Esophagus (tissue), 2 donors: ENCODE measurements around the gene SNAPC4. TPM values are rescaled to one million over a fixed set of nuclear protein-coding genes. Genes with fewer than 3 reads are reported as not detected.
"Not testable (repeated sequence)": the region's sequence is repeated elsewhere in the genome, so short reads cannot be mapped to it uniquely, and the experiment has no call there.

Experiments used
- H3K27ac ChIP-seq, 2 donors: one replicate each; pipeline ENCODE4 v1.5.1; 2013; ENCODE audit warnings: low read depth in 2 of 2, mild to moderate bottlenecking in 2 of 2, inconsistent platforms in 1 of 2, low read length in 1 of 2, moderate library complexity in 1 of 2
- H3K27me3 ChIP-seq, 2 donors: one replicate each; pipeline ENCODE4 v1.6.1; 2013; ENCODE audit warnings: low read length in 2 of 2, control low read depth in 1 of 2, mild to moderate bottlenecking in 1 of 2; ENCODE audit not compliant: insufficient read depth in 2 of 2, control insufficient read depth in 1 of 2
- H3K36me3 ChIP-seq, 2 donors: one replicate each; pipeline ENCODE4 v1.6.1; 2013; ENCODE audit warnings: low read length in 1 of 2; ENCODE audit not compliant: control insufficient read depth in 2 of 2, insufficient read depth in 2 of 2
- H3K4me1 ChIP-seq, 2 donors: one replicate each; pipeline ENCODE4 v1.6.1; 2013; ENCODE audit warnings: low read length in 1 of 2; ENCODE audit not compliant: control insufficient read depth in 2 of 2, insufficient read depth in 2 of 2
- H3K4me3 ChIP-seq, 2 donors: one replicate each; pipeline ENCODE4 v1.5.1; 2013; ENCODE audit warnings: low read length in 2 of 2, mild to moderate bottlenecking in 2 of 2, low read depth in 1 of 2, moderate library complexity in 1 of 2
- H3K9me3 ChIP-seq, 2 donors: one replicate each; pipeline ENCODE4 v1.6.1; 2013; ENCODE audit warnings: mild to moderate bottlenecking in 2 of 2, low read depth in 1 of 2, low read length in 1 of 2, moderate library complexity in 1 of 2; ENCODE audit not compliant: control insufficient read depth in 2 of 2, insufficient read depth in 1 of 2
- WGBS, 2 donors: extraction: QIAGEN DNeasy Blood & Tissue Kit; methylation state at CpG; one replicate each; pipeline ENCODE4 v1.1.7; 2013; 5-methylcytosine and 5-hydroxymethylcytosine counted together
- polyA plus RNA-seq, 2 donors: library from polyadenylated mRNA; stranded (reverse); fragments of 200-250 nt; gene quantifications; one replicate each; pipeline ENCODE4 v1.2.3, GENCODE V29; 2013
- donor health status: healthy with polysubstance abuse.
- donor health status: Bipolar disorder and iron deficiency.

SNAPC4 gene
- polyA plus RNA-seq, 2 donors: 3.5 to 6.6 TPM

- 91 to 92% methylated on average over 35 to 36 of the region's 36 CpGs for WGBS, 2 donors
- Histone ChIP-seq H3K9me3 (no peaks in the 10 kb centered on the region), H3K27ac (no peak overlapping the region), H3K4me1 (peaks cover 0 to 7% of the 10 kb centered on the region in 2 donors), H3K4me3 (no peak overlapping the region), H3K36me3 (peaks cover 6 to 51% of the 10 kb centered on the region in 2 donors), H3K27me3 (no peaks in the 10 kb centered on the region)
Measured at GRCh38 chr9:136433043-136433715, 33.2 kb upstream of the SNAPC4 start.

GRCh38 chr9:136432591-136432990 lies 32.6 kb upstream of the SNAPC4 start:
- Histone ChIP-seq H3K36me3 (peaks cover 6 to 51% of the 10 kb centered on the region in 2 donors), H3K4me1 (peaks cover 0 to 6% of the 10 kb centered on the region in 2 donors), H3K4me3 (no peak overlapping the region), H3K27ac (no peak overlapping the region), H3K9me3 (no peaks in the 10 kb centered on the region), H3K27me3 (no peaks in the 10 kb centered on the region)
- WGBS, 2 donors: 92 to 96% methylated on average over 26 of the region's 26 CpGs

GRCh38 chr9:136431782-136432350 lies 31.9 kb upstream of the SNAPC4 start:
- no peak overlapping the region for H3K27ac ChIP-seq
- H3K36me3 ChIP-seq: peaks cover 6 to 51% of the 10 kb centered on the region in 2 donors
- WGBS, 2 donors: 93 to 95% methylated on average over 36 of the region's 36 CpGs

GRCh38 chr9:136430588-136431234 lies 30.7 kb upstream of the SNAPC4 start:
- Histone ChIP-seq H3K9me3 (no peaks in the 10 kb centered on the region), H3K4me3 (no peak overlapping the region), H3K27ac (no peak overlapping the region), H3K36me3 (peaks cover 6 to 44% of the 10 kb centered on the region in 2 donors), H3K27me3 (no peaks in the 10 kb centered on the region), H3K4me1 (no peaks in the 10 kb centered on the region)
- 92 to 94% methylated on average over 23 to 28 of the region's 29 CpGs for WGBS, 2 donors

More at GRCh38 chr9:136431782-136432350, 31.9 kb upstream of the SNAPC4 start:
- no peaks in the 10 kb centered on the region for H3K27me3 ChIP-seq
- peaks cover 0 to 2% of the 10 kb centered on the region in 2 donors for H3K4me1 ChIP-seq
- no peak overlapping the region for H3K4me3 ChIP-seq
- H3K9me3 ChIP-seq: no peaks in the 10 kb centered on the region

GRCh38 chr9:136429683-136430491 lies 29.9 kb upstream of the SNAPC4 start:
- Histone ChIP-seq H3K27me3 (no peaks in the 10 kb centered on the region), H3K4me3 (no peak overlapping the region), H3K36me3 (peaks cover 6 to 42% of the 10 kb centered on the region in 2 donors), H3K27ac (no peak overlapping the region), H3K9me3 (no peaks in the 10 kb centered on the region), H3K4me1 (no peaks in the 10 kb centered on the region)
- WGBS, 2 donors: 79 to 82% methylated on average over 30 to 32 of the region's 32 CpGs

GRCh38 chr9:136429075-136429628 lies 29.2 kb upstream of the SNAPC4 start:
- H3K27ac ChIP-seq: no peak overlapping the region
- no peaks in the 10 kb centered on the region for H3K4me1 ChIP-seq
- H3K9me3 ChIP-seq: no peaks in the 10 kb centered on the region
- H3K27me3 ChIP-seq: no peaks in the 10 kb centered on the region
- 86 to 87% methylated on average over 21 of the region's 21 CpGs for WGBS, 2 donors
- H3K36me3 ChIP-seq: peaks cover 9 to 40% of the 10 kb centered on the region in 2 donors
- no peak overlapping the region for H3K4me3 ChIP-seq

GRCh38 chr9:136426787-136427186 lies 26.8 kb upstream of the SNAPC4 start:
- Histone ChIP-seq H3K4me3 (no peak overlapping the region), H3K27ac (no peak overlapping the region), H3K36me3 (peaks cover 13 to 41% of the 10 kb centered on the region in 2 donors), H3K27me3 (no peaks in the 10 kb centered on the region), H3K9me3 (no peaks in the 10 kb centered on the region), H3K4me1 (no peaks in the 10 kb centered on the region)
- 73 to 82% methylated on average over 12 of the region's 12 CpGs for WGBS, 2 donors

GRCh38 chr9:136425367-136425766 lies 25.4 kb upstream of the SNAPC4 start:
- not testable (repeated sequence) for H3K27me3 ChIP-seq, H3K4me3 ChIP-seq, H3K4me1 ChIP-seq, H3K27ac ChIP-seq, H3K9me3 ChIP-seq
- WGBS, 2 donors: 79 to 81% methylated on average over 7 of the region's 7 CpGs
- H3K36me3 ChIP-seq: peaks cover 11 to 40% of the 10 kb centered on the region in 2 donors

GRCh38 chr9:136424750-136425362 lies 24.9 kb upstream of the SNAPC4 start:
- H3K4me1 ChIP-seq: no peaks in the 10 kb centered on the region
- no peaks in the 10 kb centered on the region for H3K9me3 ChIP-seq
- H3K4me3 ChIP-seq: no peak overlapping the region
- H3K27me3 ChIP-seq: no peaks in the 10 kb centered on the region
- peaks cover 11 to 40% of the 10 kb centered on the region in 2 donors for H3K36me3 ChIP-seq
- H3K27ac ChIP-seq: no peak overlapping the region
- WGBS, 2 donors: 86% methylated on average over 27 of the region's 27 CpGs
